ENCODE measurements around the gene ZBTB2. TPM values are rescaled to one million over a fixed set of nuclear protein-coding genes. Genes with fewer than 3 reads are reported as not detected.

Gene ZBTB2
- total RNA-seq, 1 experiment from 2014 or later, result 8.9 TPM

DNA sequence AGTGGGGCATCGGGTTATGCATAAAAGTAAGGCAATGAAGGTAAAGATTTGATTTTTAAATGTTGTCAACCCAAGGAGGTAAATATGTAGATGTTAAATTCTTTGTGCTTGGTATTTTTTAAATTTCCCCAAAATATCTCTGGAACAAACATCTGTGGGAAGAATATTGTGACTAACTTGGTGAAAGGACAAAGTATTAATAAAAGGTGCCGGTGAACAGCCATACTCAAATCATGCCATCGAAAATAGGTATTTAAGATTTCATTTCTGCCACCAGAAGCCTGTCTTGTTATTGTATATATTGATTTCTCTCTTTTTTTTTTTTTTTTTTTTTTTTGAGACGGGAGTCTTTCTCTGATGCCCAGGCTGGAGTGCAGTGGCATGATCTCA lies 12.6 kb upstream of the ZBTB2 start:
- Histone ChIP-seq H3F3A (ENCODE audit: insufficient read depth, low read depth) (peaks cover 35% of the 10 kb centered on the region; the same call in 1 of the 2 replicates), H3K4me1 (replicated peaks; ENCODE audit: insufficient read depth) (peaks cover 17% of the 10 kb centered on the region), H3K9me3 (ENCODE audit: insufficient read depth, low read depth) (no peaks in the 10 kb centered on the region), H2AFZ (no peak overlapping the region), H3K9me2 (ENCODE audit: insufficient read depth) (no peaks in the 10 kb centered on the region), H3K4me3 (no peak overlapping the region), H3K4me2 (no peak overlapping the region), H3K36me3 (ENCODE audit: low read depth) (peaks cover 32% of the 10 kb centered on the region), H3K27me3 (ENCODE audit: insufficient read depth, low read depth) (no peaks in the 10 kb centered on the region), H3K79me2 (ENCODE audit: low read depth) (peaks cover 51% of the 10 kb centered on the region), H3K27ac (no peak overlapping the region), H4K20me1 (ENCODE audit: insufficient read depth) (peaks cover 28% of the 10 kb centered on the region; the same call in 1 of the 2 replicates)
- POLR2A ChIA-PET (ENCODE audit: unreplicated experiment), result no interaction called here
- intact Hi-C loops (cut with micrococcal nuclease; ENCODE audit: unreplicated experiment), result no loop called here
- TF ChIP-seq EZH2 (IDR thresholded peaks at IDR 0.05; ENCODE audit: low read depth) (no peak), CTCF (conservative IDR thresholded peaks at IDR 0.05) (no peak)
- DNase-seq, result no peak
- CTCF ChIA-PET, result interaction anchor here (0.7 kb wide), 1 partner anchor 47 kb away, joined by 5 read pairs; no protein-coding TSS in a partner anchor
- BruUV-seq (replicated peaks), result no TSS peak

DNA sequence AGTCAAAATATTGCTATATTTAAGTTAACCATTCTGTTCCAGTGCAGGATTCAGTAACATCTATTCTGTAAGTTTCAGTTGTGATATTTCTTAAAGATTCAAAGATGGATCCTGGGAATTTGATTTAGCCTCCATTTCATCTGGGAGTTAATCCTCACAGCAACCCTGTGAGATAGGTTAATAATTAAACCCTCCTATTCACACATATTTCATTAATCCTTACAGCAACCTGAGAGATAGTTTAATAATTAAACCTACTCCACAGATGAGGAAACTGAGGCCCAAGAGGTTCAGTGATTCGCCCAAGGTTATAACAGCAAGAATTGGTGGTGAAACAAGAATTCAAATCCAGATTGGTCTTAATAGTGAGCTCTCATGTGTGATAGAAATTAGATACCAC lies 10.9 kb upstream of the ZBTB2 start:
- no peak overlapping the region for H3K27ac ChIP-seq
- no peak for DNase-seq
- H2AFZ ChIP-seq, result no peak overlapping the region
- TF ChIP-seq EZH2 (IDR thresholded peaks at IDR 0.05; ENCODE audit: low read depth), result no peak
- TF ChIP-seq CTCF (conservative IDR thresholded peaks at IDR 0.05), result no peak
- H3K27me3 ChIP-seq (ENCODE audit: insufficient read depth, low read depth), result no peaks in the 10 kb centered on the region
- H3K9me2 ChIP-seq (ENCODE audit: insufficient read depth), result no peaks in the 10 kb centered on the region
- ChIA-PET POLR2A (ENCODE audit: unreplicated experiment) (no interaction called here), CTCF (no interaction called here)
- intact Hi-C loops (cut with micrococcal nuclease; ENCODE audit: unreplicated experiment), result no loop called here
- peaks cover 68% of the 10 kb centered on the region for H3K79me2 ChIP-seq (ENCODE audit: low read depth)
- H4K20me1 ChIP-seq (ENCODE audit: insufficient read depth), result peaks cover 40% of the 10 kb centered on the region
- peaks cover 42% of the 10 kb centered on the region for H3K36me3 ChIP-seq (ENCODE audit: low read depth)
- no peak overlapping the region for H3K4me3 ChIP-seq
- H3K4me2 ChIP-seq, result no peak overlapping the region
- H3K9me3 ChIP-seq (ENCODE audit: insufficient read depth, low read depth), result no peaks in the 10 kb centered on the region
- H3F3A ChIP-seq (ENCODE audit: insufficient read depth, low read depth), result peaks cover 46% of the 10 kb centered on the region; the same call in 1 of the 2 replicates
- no TSS peak for BruUV-seq (replicated peaks)
- H3K4me1 ChIP-seq (replicated peaks; ENCODE audit: insufficient read depth), result peaks cover 27% of the 10 kb centered on the region

DNA sequence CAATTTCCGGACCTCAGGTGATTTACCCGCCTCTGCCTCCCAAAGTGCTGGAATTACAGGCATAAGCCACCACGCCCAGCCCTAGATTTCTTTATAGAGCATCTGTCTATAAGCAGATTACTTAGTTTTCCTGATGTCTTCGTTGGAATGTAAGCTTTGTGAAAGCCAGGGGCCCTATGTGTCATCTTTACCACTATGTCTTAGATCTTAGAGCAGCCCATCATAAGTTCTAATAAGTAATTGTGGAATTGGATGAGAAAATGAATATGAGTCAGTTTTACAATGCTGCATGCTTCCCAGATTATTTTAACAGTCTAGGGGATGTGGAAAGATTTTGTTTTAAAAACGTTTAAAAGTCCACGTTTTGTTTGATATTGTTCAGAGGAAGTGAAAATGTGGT lies 9.1 kb upstream of the ZBTB2 start:
- Histone ChIP-seq H4K20me1 (ENCODE audit: insufficient read depth) (peaks cover 44% of the 10 kb centered on the region), H3K4me3 (no peak overlapping the region), H3K9me3 (ENCODE audit: insufficient read depth, low read depth) (no peaks in the 10 kb centered on the region), H3K79me2 (ENCODE audit: low read depth) (peaks cover 86% of the 10 kb centered on the region), H3K27me3 (ENCODE audit: insufficient read depth, low read depth) (no peaks in the 10 kb centered on the region), H3K36me3 (ENCODE audit: low read depth) (peaks cover 32% of the 10 kb centered on the region), H3K4me2 (peak overlapping the region; percentile 63), H2AFZ (no peak overlapping the region), H3F3A (ENCODE audit: insufficient read depth, low read depth) (peaks cover 36% of the 10 kb centered on the region; the same call in 1 of the 2 replicates), H3K9me2 (ENCODE audit: insufficient read depth) (no peaks in the 10 kb centered on the region), H3K4me1 (replicated peaks; ENCODE audit: insufficient read depth) (peaks cover 27% of the 10 kb centered on the region), H3K27ac (peak overlapping the region; percentile 64)
- TF ChIP-seq EZH2 (IDR thresholded peaks at IDR 0.05; ENCODE audit: low read depth) (no peak), CTCF (conservative IDR thresholded peaks at IDR 0.05) (no peak)
- DNase-seq, result peak in 1 of 2 experiments; percentile 69
- CTCF ChIA-PET, result no interaction called here
- POLR2A ChIA-PET (ENCODE audit: unreplicated experiment), result no interaction called here
- BruUV-seq (replicated peaks), result no TSS peak
- intact Hi-C loops (cut with micrococcal nuclease; ENCODE audit: unreplicated experiment), result no loop called here

All from PC-9 (cell line).